Fibroblast of pulmonary artery (primary cell): ENCODE data around the gene SNAP23.

Experiments used
- DNase-seq: peaks from one replicate; pipeline ENCODE4 v3.0.0-alpha.2; 2010; ENCODE audit warnings: low read depth
- H3K4me3 ChIP-seq: replicated peaks from 2 replicates; pipeline ENCODE4 v1.5.1; 2011; ENCODE audit warnings: low read depth, mild to moderate bottlenecking, control low read depth, low read length, moderate library complexity
- TF ChIP-seq, protein P1 (sequence below): IDR thresholded peaks from 2 replicates; pipeline ENCODE4 v1.5.1; 2011; ENCODE audit warnings: mild to moderate bottlenecking, control low read depth, low read length, inconsistent platforms; ENCODE audit errors: missing control alignments

SNAP23 gene

DNA sequence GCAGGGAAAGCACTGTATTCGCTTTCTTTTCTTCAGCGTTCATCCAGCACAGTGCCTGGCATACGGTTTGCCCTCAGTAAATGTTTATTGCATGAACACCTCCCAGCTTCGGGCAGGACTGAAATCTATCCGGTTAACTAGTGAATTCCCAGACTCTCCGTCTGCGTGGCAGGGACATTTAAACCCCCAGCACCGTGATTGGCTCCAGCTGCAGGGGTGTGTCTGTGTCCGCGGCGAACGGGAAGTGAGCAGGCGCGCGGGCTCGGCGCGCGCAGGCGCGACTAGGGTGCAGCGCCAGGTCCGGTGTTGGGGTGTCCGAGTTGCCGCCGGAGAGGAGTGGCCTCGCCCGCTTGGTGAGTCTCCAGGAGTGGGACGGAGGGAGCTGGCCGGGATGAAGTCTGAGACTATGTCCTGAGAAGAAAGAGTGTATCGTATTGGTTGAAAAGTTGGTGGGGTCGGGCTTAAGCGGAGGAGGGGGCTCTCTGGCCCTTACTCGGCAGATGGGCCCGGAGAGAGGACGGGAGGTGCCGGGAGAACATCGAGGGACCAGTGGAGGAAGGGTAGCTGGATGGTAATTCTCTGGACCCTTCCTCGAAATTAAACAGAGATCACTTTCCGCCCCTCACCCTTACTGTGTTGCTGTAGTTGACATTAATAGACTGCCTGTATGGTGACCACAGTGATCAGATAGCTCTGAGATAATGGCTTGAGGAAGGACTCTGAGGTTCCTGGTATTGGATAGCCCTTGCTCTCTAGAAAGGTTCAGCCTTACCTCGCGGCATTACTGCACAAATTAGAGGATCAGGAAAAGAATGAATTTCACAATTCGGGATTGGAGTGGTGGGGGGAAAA, at the start of gene SNAP23:
Gene SNAP23, plus strand, starts transcription at position 274 of the 852 bp plus-strand sequence. CDS start 16,213 bp downstream, outside the sequence.
- DNase-seq, result peak; percentile 96
- TF ChIP-seq, protein P1, sequence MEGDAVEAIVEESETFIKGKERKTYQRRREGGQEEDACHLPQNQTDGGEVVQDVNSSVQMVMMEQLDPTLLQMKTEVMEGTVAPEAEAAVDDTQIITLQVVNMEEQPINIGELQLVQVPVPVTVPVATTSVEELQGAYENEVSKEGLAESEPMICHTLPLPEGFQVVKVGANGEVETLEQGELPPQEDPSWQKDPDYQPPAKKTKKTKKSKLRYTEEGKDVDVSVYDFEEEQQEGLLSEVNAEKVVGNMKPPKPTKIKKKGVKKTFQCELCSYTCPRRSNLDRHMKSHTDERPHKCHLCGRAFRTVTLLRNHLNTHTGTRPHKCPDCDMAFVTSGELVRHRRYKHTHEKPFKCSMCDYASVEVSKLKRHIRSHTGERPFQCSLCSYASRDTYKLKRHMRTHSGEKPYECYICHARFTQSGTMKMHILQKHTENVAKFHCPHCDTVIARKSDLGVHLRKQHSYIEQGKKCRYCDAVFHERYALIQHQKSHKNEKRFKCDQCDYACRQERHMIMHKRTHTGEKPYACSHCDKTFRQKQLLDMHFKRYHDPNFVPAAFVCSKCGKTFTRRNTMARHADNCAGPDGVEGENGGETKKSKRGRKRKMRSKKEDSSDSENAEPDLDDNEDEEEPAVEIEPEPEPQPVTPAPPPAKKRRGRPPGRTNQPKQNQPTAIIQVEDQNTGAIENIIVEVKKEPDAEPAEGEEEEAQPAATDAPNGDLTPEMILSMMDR, result no peak

DNA sequence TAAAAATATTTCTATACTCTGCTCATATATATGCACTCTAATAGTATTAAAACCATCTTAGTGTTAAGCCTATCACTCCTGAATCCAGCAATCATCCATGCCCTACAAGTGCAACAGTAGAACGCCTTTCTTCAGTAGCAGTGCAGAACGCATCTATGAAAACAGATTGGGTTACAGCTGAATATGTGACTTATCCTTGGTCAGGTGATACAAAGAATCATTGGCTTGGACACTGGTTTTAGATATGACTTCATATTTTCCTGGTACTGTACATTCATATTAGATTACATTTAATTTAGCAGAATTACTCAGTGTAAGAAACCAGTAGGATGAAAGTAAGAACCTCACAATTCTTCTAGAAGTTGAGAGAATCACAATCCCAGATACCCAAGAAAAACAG, 47.8 kb upstream of the SNAP23 start:
- TF ChIP-seq, protein P1, result no peak
- no peak for DNase-seq
- H3K4me3 ChIP-seq, result no peak overlapping the region

More for the DNA sequence above, at the start of gene SNAP23:
- H3K4me3 ChIP-seq, result peak within 1 kb of the TSS; percentile 98

DNA sequence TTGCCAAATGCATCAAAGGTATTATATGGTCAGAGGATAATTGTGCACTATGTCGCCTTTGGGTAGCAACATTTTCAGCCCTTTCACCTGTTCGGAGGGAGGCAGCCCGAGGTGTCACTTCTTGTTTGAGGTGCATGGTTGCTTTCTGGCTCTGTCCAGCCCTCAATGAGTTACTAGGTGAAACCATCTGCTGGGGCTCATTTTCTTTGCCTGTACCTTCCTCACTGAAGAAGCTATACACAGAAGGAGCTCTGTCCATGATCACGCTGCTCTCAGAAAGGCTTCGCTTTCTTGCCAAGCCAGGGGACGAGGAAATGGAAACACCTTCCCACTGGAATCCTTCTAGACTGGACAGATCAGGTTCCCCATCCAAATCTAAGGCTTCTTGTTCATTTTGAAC, 47.2 kb upstream of the SNAP23 start:
- DNase-seq, result no peak
- no peak overlapping the region for H3K4me3 ChIP-seq
- TF ChIP-seq, protein P1, result no peak

DNA sequence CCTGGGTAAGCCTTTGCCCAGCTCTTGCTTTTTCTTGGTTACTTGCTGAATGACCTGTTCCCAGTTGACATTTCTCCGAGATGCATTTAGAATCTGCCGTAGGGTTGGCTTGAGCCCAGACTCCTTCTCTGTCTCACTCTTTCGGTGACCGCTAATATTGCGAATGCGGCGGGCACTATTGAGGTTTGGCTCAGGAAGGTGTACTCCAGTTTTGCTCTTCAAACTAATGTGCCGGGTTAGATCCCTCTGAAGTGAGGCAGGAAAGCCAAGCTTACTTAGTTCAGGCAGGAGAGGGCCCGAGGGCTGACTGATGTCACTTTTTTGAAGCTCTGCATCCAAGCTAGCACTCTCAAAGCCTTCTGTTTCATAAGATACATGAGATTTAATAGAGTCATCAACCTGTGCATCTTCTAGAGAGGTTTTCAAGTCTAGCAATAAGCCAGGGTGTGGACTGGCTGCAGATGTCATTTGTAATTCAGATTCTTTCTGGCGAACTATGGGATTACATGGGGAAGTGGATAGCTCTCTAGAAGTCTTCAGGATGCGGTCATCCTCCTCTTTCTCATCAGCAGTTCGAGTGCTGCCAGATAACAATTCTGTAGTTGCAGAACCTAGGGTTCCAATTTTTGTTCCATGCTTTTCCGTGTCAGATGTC, 45.5 kb upstream of the SNAP23 start:
- H3K4me3 ChIP-seq, result no peak overlapping the region
- TF ChIP-seq, protein P1, result no peak
- no peak for DNase-seq

DNA sequence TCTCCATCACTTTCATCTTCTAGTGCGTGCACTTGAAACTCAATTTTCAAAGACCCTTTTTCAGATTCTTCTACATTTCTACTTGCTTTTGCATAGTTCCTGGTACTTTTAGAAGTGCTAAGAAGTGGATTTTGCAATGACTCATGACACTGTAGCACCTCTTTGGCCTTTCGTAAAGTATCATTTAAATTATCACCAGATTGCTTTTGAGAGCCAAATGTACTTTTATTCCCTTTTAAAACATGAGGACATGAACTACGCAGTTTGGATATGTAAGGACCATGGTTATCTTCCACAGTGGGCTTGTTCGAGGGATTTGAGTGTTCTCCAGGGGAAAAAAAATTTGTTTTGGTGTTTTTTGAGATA, 45.0 kb upstream of the SNAP23 start:
- TF ChIP-seq, protein P1, result no peak
- DNase-seq, result no peak
- no peak overlapping the region for H3K4me3 ChIP-seq

DNA sequence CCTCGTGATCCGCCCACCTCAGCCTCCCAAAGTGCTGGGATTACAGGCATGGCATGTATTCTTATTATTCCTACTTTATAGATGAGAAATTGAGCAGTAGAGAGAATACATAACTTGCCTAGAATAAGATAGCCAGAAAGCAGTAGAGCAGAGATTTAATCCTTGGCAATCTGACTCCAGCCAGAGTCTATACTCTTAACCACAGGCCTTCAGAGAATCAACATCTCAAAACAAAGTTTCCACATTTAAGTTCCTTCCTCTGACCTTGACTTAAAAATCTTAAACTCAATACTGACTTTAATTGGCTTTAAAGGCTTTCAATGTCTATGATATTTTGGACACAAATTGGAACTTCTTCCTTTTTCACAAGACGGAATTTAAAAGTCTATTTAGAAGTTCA, 41.6 kb upstream of the SNAP23 start:
- H3K4me3 ChIP-seq, result no peak overlapping the region
- TF ChIP-seq, protein P1, result no peak
- DNase-seq, result no peak
